Placental pericyte (primary cell): ENCODE measurements around the gene YWHAH. TPM values are rescaled to one million over a fixed set of nuclear protein-coding genes. Genes with fewer than 3 reads are reported as not detected.

ENCODE experiments used
- small RNA-seq: library from RNA; depleted of rRNA; stranded (forward); fragments of <200 nt; gene quantifications from one replicate; pipeline ENCODE3, GENCODE V24; 2012; ENCODE audit warnings: low replicate concordance
- total RNA-seq: library from RNA; depleted of rRNA; stranded (reverse); fragments of >200 nt; gene quantifications from 2 replicates; pipeline ENCODE4 v1.2.3, GENCODE V29; 2012

YWHAH gene
- 87.8 and 245 TPM in 2 replicates for total RNA-seq

DNA sequence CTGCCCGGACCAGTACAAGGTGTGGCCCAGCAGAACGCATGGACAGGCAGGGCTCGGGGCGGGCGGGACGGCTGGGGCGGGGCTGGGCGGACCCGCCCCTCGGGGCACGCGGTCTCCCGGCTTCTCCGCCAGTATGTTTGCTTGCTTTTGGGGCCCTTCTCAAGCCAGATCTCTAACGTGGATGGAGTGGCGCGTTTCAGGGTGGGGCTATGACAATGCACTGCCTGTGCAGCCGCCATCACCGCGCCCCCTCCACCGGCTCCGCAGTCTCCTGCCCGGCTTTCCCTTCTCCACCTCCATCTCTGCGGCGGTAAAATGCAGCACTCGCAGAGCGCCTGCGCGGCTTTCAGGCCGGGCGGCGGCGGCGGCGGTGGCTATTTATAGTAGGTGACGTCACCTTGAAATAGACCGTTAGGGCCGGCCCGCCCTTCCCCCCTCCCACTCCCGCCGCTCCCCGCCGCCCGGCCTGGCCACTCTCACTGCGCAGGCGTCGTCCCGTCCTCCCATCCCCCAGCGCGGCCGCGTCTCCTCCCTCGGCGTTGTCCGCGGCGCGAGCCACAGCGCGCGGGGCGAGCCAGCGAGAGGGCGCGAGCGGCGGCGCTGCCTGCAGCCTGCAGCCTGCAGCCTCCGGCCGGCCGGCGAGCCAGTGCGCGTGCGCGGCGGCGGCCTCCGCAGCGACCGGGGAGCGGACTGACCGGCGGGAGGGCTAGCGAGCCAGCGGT is at the start of gene YWHAH:
Gene YWHAH (plus strand): TSS at position 558 of the 722 bp plus-strand sequence. CDS start 199 bp downstream, outside the sequence.

Small RNA genes within 50 kb of the gene (small RNA-seq; reads per million reads assigned to genes)
- not detected for gene RN7SL305P

Other genes starting within 250 kb of the YWHAH start
- 22.1 and 26.1 TPM in 2 replicates for gene PRR14L, start 194.4 kb upstream of the YWHAH start, total RNA-seq
- gene DEPDC5, start 190.5 kb upstream of the YWHAH start, total RNA-seq, result 8.5 and 18.2 TPM in 2 replicates
- not detected in 2 replicates for gene SLC5A1, start 98.7 kb downstream of the YWHAH start, total RNA-seq
- not detected in 2 replicates for gene C22orf42, start 214.8 kb downstream of the YWHAH start, total RNA-seq